Stimulated activated CD8-positive, alpha-beta memory T cell treated with anti-CD3 and anti-CD28 coated beads, Interleukin-7, amount 100 ng/mL, for 24 hours (primary cell): ENCODE results near the gene SMNDC1.

ENCODE experiments used
- DNase-seq: peaks from one replicate; pipeline ENCODE4 v3.0.0-alpha.2; 2020; ENCODE audit warnings: low read depth

The SMNDC1 gene

DNA sequence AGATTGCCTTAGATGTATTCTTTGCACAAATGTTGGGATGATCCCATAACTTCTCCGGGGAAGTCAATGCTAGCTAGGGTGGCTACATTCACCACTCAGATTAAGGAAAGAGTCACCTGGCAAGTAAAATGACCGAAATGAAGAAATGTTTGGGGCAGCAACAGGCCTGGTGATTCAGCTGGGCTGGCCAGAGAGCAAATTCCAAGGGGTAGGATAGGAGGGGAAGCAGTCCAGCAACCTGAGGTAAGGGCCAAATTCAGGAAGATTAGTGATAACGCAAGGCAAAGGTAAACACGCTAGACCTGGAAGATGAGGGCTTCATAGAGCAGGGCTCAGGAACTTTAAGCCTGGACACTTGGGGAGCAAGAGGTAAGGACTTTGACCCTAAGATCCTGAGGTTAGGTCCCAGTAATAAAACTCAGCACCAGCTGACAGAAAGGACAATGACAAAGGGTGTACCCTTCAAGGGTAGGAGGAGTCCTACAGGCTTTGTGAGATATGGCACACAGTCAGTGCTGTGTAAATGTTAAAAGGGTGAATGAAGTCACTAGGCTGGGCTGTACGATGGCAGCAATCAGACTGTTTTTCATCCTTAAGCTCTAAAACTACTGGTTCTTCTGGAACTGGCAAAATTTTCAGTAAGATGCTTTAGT lies 22.7 kb upstream of the SMNDC1 start:
- no peak for DNase-seq

GRCh38 chr10:110326351-110327032 lies 21.8 kb upstream of the SMNDC1 start:
- DNase-seq, result no peak

DNA sequence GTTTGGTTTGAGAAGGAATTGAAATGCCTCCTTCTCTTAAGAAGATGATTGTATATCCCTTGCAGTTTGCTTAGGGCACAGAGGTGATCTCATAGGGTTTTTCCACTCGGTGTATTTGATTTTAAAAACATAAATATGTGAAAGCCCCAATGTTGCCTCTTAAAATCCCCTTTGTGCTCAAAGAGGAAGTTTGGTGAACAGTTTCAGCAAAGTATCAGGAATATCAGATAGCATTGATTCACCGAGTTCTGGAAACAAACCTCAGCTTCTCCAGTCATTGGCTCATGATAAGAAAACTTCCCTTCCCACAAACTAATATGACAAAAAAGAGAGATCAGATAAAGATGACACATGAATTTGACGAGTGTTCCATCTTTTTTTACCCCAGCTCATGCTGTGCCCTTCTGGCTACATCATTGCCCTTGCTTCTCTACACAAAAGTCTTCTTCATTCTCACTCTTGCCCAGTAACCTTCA lies 20.1 kb upstream of the SMNDC1 start:
- no peak for DNase-seq

DNA sequence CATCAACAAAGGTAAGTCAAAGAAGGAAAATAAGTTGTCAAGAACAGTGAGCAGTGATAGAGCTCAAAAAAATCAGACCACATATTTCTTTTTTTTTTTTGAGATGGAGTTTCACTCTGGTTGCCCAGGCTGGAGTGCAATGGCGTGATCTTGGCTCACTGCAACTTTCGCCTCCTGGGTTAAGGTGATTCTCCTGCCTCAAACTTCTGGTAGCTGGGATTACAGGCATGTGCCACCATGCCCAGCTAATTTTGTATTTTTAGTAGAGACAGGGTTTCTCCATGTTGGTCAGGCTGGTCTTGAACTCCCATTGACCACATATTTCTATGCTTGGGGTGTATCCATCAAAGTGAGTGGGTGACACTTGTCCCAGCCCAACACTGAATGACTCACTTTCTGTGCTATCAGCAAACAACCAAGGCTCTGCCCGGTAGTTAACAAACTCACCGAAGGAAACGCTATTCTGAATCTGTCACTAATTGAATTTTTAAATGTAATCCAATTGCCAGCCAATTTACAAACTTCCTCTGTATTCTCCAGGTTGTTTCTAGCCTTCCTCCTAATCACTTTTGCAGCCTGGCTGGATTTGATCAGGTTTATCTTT lies 19.6 kb upstream of the SMNDC1 start:
- DNase-seq, result no peak

GRCh38 chr10:110323503-110323902 lies 18.8 kb upstream of the SMNDC1 start:
- DNase-seq, result no peak

GRCh38 chr10:110321869-110322620 lies 17.3 kb upstream of the SMNDC1 start:
- DNase-seq, result no peak

GRCh38 chr10:110317866-110318850 lies 13.4 kb upstream of the SMNDC1 start:
- DNase-seq, result no peak

- no peak for DNase-seq
Measured at GRCh38 chr10:110313674-110314073, 9.0 kb upstream of the SMNDC1 start.

DNA sequence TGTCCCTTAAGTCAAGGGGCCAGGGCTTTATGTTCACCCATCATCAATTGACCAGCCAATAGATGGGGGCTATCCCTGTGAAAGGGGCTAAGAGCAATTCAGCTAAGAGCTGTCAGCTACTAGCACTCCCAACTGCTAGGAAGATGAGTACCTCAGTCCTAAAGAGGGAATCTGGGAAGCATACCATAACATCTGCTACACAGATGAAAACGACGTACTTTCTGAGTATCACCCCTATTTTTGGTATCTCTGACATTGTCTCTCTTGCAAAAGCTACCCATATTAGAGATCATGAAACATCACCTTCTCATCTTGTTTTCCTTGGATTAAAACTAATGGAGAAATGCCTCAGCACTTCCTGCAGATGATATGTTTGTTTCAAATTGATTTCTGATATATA lies 7.5 kb upstream of the SMNDC1 start:
- no peak for DNase-seq

- DNase-seq, result no peak
Measured at GRCh38 chr10:110311357-110311949, 6.7 kb upstream of the SMNDC1 start.

DNA sequence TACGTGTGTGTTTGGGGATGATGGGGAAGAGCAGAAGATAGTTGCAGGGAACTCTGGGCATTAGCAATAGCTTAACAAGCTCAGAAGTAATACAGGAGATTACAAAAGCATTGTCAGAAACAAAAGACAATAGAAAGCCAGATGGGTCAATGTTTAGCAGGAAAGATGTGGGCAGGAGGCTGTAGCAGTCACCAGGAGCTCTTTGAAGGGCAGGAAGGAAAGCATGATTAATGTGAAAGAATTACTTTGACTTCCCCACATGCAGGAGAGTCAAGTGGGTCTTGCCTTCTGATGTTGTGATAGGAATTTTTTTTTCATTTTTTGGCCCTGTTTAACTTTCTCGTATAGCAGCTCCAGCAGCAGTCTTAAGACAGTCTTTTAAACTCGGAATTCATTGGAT lies 6.0 kb upstream of the SMNDC1 start:
- DNase-seq, result no peak

- no peak for DNase-seq
Measured at GRCh38 chr10:110307805-110308204, 3.1 kb upstream of the SMNDC1 start.

- DNase-seq, result no peak
Measured at GRCh38 chr10:110306452-110306768, 1.7 kb upstream of the SMNDC1 start.

GRCh38 chr10:110305767-110306451 lies 1.2 kb upstream of the SMNDC1 start:
- no peak for DNase-seq

DNA sequence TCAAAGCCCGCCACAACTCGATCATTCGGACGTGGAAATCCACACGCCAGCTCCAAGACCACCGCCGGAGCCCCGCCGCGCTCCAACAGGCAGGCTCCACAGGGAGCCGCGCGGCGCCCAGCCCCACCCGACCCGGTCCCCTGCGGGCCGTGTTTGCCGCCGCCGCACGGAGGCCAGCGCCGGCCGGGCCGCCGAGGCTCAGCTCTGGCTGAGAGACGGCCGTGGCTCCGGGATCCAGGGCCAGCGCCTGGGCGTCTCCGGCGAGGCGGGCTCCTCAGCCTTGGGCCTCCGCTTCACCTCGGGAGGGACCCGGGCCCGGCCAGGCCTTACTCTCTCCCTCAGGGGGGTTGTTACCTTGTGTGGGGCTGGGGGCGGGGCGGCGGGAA lies 333 bp downstream of the SMNDC1 start:
- DNase-seq, result no peak

- no peak for DNase-seq
Measured at GRCh38 chr10:110303681-110304080, 1.0 kb downstream of the SMNDC1 start.

- DNase-seq, result no peak
Measured at GRCh38 chr10:110300486-110300986, 4.2 kb downstream of the SMNDC1 start.

- no peak for DNase-seq
Measured at GRCh38 chr10:110296966-110297365, 7.8 kb downstream of the SMNDC1 start.

DNA sequence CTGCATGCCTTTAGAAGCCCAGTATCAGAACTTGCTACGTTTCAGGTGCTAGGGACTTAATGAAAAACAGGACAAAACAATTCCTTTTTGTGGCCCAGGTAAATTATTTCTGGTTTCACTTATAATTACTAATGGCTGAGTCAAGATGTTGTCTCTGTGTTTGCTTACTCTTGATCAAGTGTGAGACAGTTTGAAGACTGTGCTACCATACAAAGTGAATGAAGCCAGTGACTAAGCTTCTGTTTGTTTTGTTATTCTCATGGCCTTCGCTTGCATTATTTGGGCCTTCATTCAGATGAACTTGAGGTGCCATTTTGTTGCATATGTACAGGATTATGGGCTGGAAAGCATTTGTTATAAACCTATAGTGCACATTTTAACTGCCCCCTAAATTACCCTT lies 17.9 kb downstream of the SMNDC1 start:
- DNase-seq, result no peak

DNA sequence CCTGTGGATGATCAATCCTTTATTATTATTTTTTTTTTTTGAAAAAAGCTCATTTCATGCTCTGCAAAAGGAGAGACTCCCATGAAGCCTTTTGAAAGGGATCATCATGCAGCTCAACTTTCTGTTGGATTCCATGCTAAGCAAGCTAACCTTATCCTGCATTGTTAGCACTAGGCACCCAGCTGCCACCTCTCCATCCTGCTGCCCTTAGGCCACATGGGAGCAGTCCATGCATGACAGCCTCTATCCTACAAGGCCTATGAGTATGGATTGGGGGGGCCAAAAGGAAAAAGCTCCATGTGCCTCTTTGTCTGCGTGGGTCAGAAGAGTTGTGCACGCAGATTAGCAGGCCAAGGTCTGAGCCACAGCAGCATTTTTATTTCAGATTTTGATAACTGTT lies 19.2 kb downstream of the SMNDC1 start:
- no peak for DNase-seq
